H9 (cell line): ENCODE results near the gene WDR83. TPM values are rescaled to one million over a fixed set of nuclear protein-coding genes. Genes with fewer than 3 reads are reported as not detected.

Source experiments
- DNase-seq: peaks from one replicate; pipeline ENCODE4 v3.0.0-alpha.2; 2017
- H2AFZ ChIP-seq: one replicate; pipeline ENCODE4 v1.6.1; 2013; ENCODE audit warnings: mild to moderate bottlenecking, low read length, control low read depth, moderate library complexity
- H2AK5ac ChIP-seq: 2 replicates; pipeline ENCODE4 v1.6.1; 2013; ENCODE audit warnings: low read length, control low read depth, mixed read lengths; ENCODE audit not compliant: insufficient read length
- H2BK120ac ChIP-seq: one replicate; pipeline ENCODE4 v1.6.1; 2013; ENCODE audit warnings: low read depth, mild to moderate bottlenecking, low read length, control low read depth, inconsistent platforms; ENCODE audit not compliant: poor library complexity, severe bottlenecking
- H2BK12ac ChIP-seq: 2 replicates; pipeline ENCODE4 v1.6.1; 2013; ENCODE audit warnings: low read length, control low read depth, mixed read lengths, low read depth; ENCODE audit not compliant: insufficient read length
- H2BK15ac ChIP-seq: 2 replicates; pipeline ENCODE4 v1.6.1; 2013; ENCODE audit warnings: low read depth, low read length, control low read depth
- H2BK20ac ChIP-seq: one replicate; pipeline ENCODE4 v1.6.1; 2013; ENCODE audit warnings: low read depth, mild to moderate bottlenecking, low read length, control low read depth, inconsistent platforms; ENCODE audit not compliant: poor library complexity, severe bottlenecking
- H2BK5ac ChIP-seq: 2 replicates; pipeline ENCODE4 v1.6.1; 2013; ENCODE audit warnings: low read length, control low read depth, mixed read lengths; ENCODE audit not compliant: insufficient read length
- H3K14ac ChIP-seq: 2 replicates; pipeline ENCODE4 v1.6.1; 2013; ENCODE audit warnings: low read length, control low read depth; ENCODE audit not compliant: insufficient read depth
- H3K18ac ChIP-seq: 2 replicates; pipeline ENCODE4 v1.6.1; 2013; ENCODE audit warnings: low read depth, mild to moderate bottlenecking, mixed read lengths, low read length, control low read depth; ENCODE audit not compliant: insufficient read length
- H3K23ac ChIP-seq: 2 replicates; pipeline ENCODE4 v1.6.1; 2013; ENCODE audit warnings: low read length, control low read depth, mixed read lengths, low read depth; ENCODE audit not compliant: insufficient read length
- H3K23me2 ChIP-seq: 2 replicates; pipeline ENCODE4 v1.6.1; 2013; ENCODE audit warnings: low read depth, mild to moderate bottlenecking, mixed read lengths, low read length, control low read depth; ENCODE audit not compliant: insufficient read length, poor library complexity, severe bottlenecking
- H3K27ac ChIP-seq: 2 replicates; pipeline ENCODE4 v1.5.1; 2013; ENCODE audit warnings: low read length, control low read depth, mixed read lengths, low read depth; ENCODE audit not compliant: insufficient read length
- H3K27me3 ChIP-seq: 2 replicates; pipeline ENCODE4 v1.6.1; 2013; ENCODE audit warnings: low read length, control low read depth, inconsistent platforms; ENCODE audit not compliant: insufficient read depth
- H3K4ac ChIP-seq: 2 replicates; pipeline ENCODE4 v1.6.1; 2013; ENCODE audit warnings: low read depth, mild to moderate bottlenecking, control low read depth, inconsistent platforms, low read length, moderate library complexity
- H3K4me1 ChIP-seq: 2 replicates; pipeline ENCODE4 v1.6.1; 2013; ENCODE audit warnings: low read length, control low read depth, inconsistent platforms; ENCODE audit not compliant: insufficient read depth
- H3K4me2 ChIP-seq: 2 replicates; pipeline ENCODE4 v1.6.1; 2013; ENCODE audit warnings: low read length, control low read depth, mixed read lengths; ENCODE audit not compliant: insufficient read length, insufficient read depth
- H3K56ac ChIP-seq: 2 replicates; pipeline ENCODE4 v1.6.1; 2013; ENCODE audit warnings: low read depth, mild to moderate bottlenecking, mixed read lengths, low read length, control low read depth; ENCODE audit not compliant: insufficient read length
- H3K79me1 ChIP-seq: 2 replicates; pipeline ENCODE4 v1.6.1; 2013; ENCODE audit warnings: low read depth, mild to moderate bottlenecking, moderate library complexity, low read length, control low read depth, inconsistent platforms; ENCODE audit not compliant: insufficient read depth, poor library complexity, severe bottlenecking
- H3K79me2 ChIP-seq: 2 replicates; pipeline ENCODE4 v1.6.1; 2013; ENCODE audit warnings: low read length, control low read depth, inconsistent platforms; ENCODE audit not compliant: insufficient read depth
- H3K9ac ChIP-seq: 2 replicates; pipeline ENCODE4 v1.6.1; 2013; ENCODE audit warnings: low read length, control low read depth, mixed read lengths; ENCODE audit not compliant: insufficient read length; ENCODE audit errors: extremely low read depth
- H3K9me3 ChIP-seq: one replicate; pipeline ENCODE4 v1.6.1; 2013; ENCODE audit warnings: low read depth, low read length, inconsistent platforms; ENCODE audit not compliant: control insufficient read depth
- H3T11ph ChIP-seq: one replicate; pipeline ENCODE4 v1.6.1; 2013; ENCODE audit warnings: mild to moderate bottlenecking, low read length, control low read depth, inconsistent platforms
- H4K20me1 ChIP-seq: one replicate; pipeline ENCODE4 v1.6.1; 2013; ENCODE audit not compliant: control insufficient read depth, insufficient read length, insufficient read depth
- H4K5ac ChIP-seq: 2 replicates; pipeline ENCODE4 v1.6.1; 2013; ENCODE audit warnings: low read depth, mild to moderate bottlenecking, mixed read lengths, low read length, control low read depth; ENCODE audit not compliant: insufficient read length
- H4K8ac ChIP-seq: replicated peaks from 2 replicates; pipeline ENCODE4 v1.6.1; 2013; ENCODE audit warnings: low read length, control low read depth, mixed read lengths, low read depth; ENCODE audit not compliant: insufficient read length
- H4K91ac ChIP-seq: 2 replicates; pipeline ENCODE4 v1.6.1; 2013; ENCODE audit warnings: low read depth, mild to moderate bottlenecking, moderate library complexity, mixed read lengths, low read length, control low read depth; ENCODE audit not compliant: insufficient read length
- H3K27ac Mint-ChIP-seq, 3 experiments: 2 replicates in 2 of 3; 3 replicates in 1 of 3; pipeline ENCODE4 v1.8.0; 2020 to 2021; ENCODE audit warnings: mixed read lengths in 3 of 3, mild to moderate bottlenecking in 1 of 3, moderate library complexity in 1 of 3
- H3K27me3 Mint-ChIP-seq: 2 replicates; pipeline ENCODE4 v1.8.0; 2021; ENCODE audit warnings: low read depth, mild to moderate bottlenecking, moderate library complexity, mixed read lengths
- H3K36me3 Mint-ChIP-seq, 3 experiments: 2 replicates in 2 of 3; 3 replicates in 1 of 3; pipeline ENCODE4 v1.8.0; 2020 to 2021; ENCODE audit warnings: low read depth in 3 of 3, mixed read lengths in 3 of 3; ENCODE audit not compliant: insufficient read depth in 1 of 3
- H3K4me1 Mint-ChIP-seq, 2 experiments: 2 replicates each; pipeline ENCODE4 v1.8.0; 2020; ENCODE audit warnings: mixed read lengths in 2 of 2
- H3K4me3 Mint-ChIP-seq, 2 experiments: 2 replicates in 1 of 2; 3 replicates in 1 of 2; pipeline ENCODE4 v1.8.0; 2020 to 2021; ENCODE audit warnings: mild to moderate bottlenecking in 2 of 2, mixed read lengths in 2 of 2, moderate library complexity in 1 of 2
- H3K9me3 Mint-ChIP-seq, 2 experiments: 2 replicates in 1 of 2; 3 replicates in 1 of 2; pipeline ENCODE4 v1.8.0; 2020; ENCODE audit warnings: mild to moderate bottlenecking in 2 of 2, mixed read lengths in 2 of 2, moderate library complexity in 1 of 2
- CTCF ChIP-seq: fragments of 200-600 bp; sonication (generic); conservative IDR thresholded peaks from 3 replicates; pipeline ENCODE4 v1.8.0; 2021; ENCODE audit warnings: antibody characterized with exemption, mild to moderate bottlenecking
- WGBS: extraction: QIAGEN DNeasy Blood & Tissue Kit; methylation state at CpG from one replicate; pipeline ENCODE4 v1.1.7; 2013; ENCODE audit warnings: missing lambda C conversion rate, low lambda C conversion rate, mixed read lengths; ENCODE audit not compliant: insufficient read length; ENCODE audit errors: extremely low coverage; 5-methylcytosine and 5-hydroxymethylcytosine counted together
- total RNA-seq: library from RNA; stranded (reverse); gene quantifications from 2 replicates; pipeline ENCODE4 v1.2.1, GENCODE V29; 2021

The WDR83 gene
- total RNA-seq, 1 experiment from 2014 or later: 21.0 TPM

- no peaks in the 10 kb centered on the region for H3K4me1 ChIP-seq
- H4K8ac ChIP-seq: no peak overlapping the region
- DNase-seq: no peak
- Mint-ChIP-seq H3K4me3 (no peak overlapping the region), H3K27ac (no peak overlapping the region), H3K27me3 (peaks cover 11% of the 10 kb centered on the region), H3K36me3 (peaks cover 0 to 2% (median 2%) of the 10 kb centered on the region in 3 experiments; a peak in 4 of 7 replicates), H3K4me1 (peaks cover 2 to 3% of the 10 kb centered on the region in 2 experiments; a peak in 1 of 4 replicates), H3K9me3 (peaks cover 3 to 4% of the 10 kb centered on the region in 2 experiments)
- peaks cover 4% of the 10 kb centered on the region for H3K23me2 ChIP-seq
- H3K14ac ChIP-seq: no peak overlapping the region
- H3K9me3 ChIP-seq: no peaks in the 10 kb centered on the region
- H2AFZ ChIP-seq: no peak overlapping the region
- H4K20me1 ChIP-seq: no peaks in the 10 kb centered on the region
- no peaks in the 10 kb centered on the region for H3K79me2 ChIP-seq
- H3K4me2 ChIP-seq: no peak overlapping the region
- no peak overlapping the region for H3K27ac ChIP-seq
- no peaks in the 10 kb centered on the region for H3K79me1 ChIP-seq
- H2BK15ac ChIP-seq: no peak overlapping the region
- H3K4ac ChIP-seq: no peak overlapping the region
- no peak for TF ChIP-seq CTCF
- no peak overlapping the region for H4K91ac ChIP-seq
- H3T11ph ChIP-seq: no peak overlapping the region
- no peak overlapping the region for H3K18ac ChIP-seq
- H2BK20ac ChIP-seq: no peak overlapping the region
- WGBS: no CpG with 5 or more reads among the region's 13 CpGs
- H2BK12ac ChIP-seq: no peak overlapping the region
- no peaks in the 10 kb centered on the region for H3K27me3 ChIP-seq
- H2BK5ac ChIP-seq: no peak overlapping the region
- no peak overlapping the region for H4K5ac ChIP-seq
- no peak overlapping the region for H2BK120ac ChIP-seq
- no peak overlapping the region for H3K9ac ChIP-seq
- no peak overlapping the region for H3K23ac ChIP-seq
- H2AK5ac ChIP-seq: no peak overlapping the region
- H3K56ac ChIP-seq: no peak overlapping the region
These were observed 30.0 kb upstream of the WDR83 start for GRCh38 chr19:12636631-12637030.
